ENCODE measurements around the gene NDUFB5.

GRCh38 chr3:179606534-179607085 is 2.0 kb downstream of the NDUFB5 start:
- TF ChIP-seq CTCF (IDR thresholded peaks at IDR 0.05) (no peak), ZBTB33 (IDR thresholded peaks at IDR 0.05; ENCODE audit: borderline replicate concordance, low read depth) (no peak), SMC3 (IDR thresholded peaks at IDR 0.05; ENCODE audit: low read depth, low read length) (no peak), POLR2AphosphoS5 (IDR thresholded peaks at IDR 0.05; ENCODE audit: low read depth, low read length) (no peak), PBX3 (IDR thresholded peaks at IDR 0.05) (no peak), RFX5 (IDR thresholded peaks at IDR 0.05; ENCODE audit: low read length) (no peak), TAF1 (IDR thresholded peaks at IDR 0.05; ENCODE audit: borderline replicate concordance, low read depth, low read length) (no peak), GATA2 (CRISPR knock-in tag; IDR thresholded peaks at IDR 0.05) (no peak), FOXJ3 (CRISPR knock-in tag; IDR thresholded peaks at IDR 0.05) (no peak)
